Measurements from ENCODE around the gene DNAJC18.
"Not testable (repeated sequence)": the region's sequence is repeated elsewhere in the genome, so short reads cannot be mapped to it uniquely, and the experiment has no call there.

The DNAJC18 gene

DNA sequence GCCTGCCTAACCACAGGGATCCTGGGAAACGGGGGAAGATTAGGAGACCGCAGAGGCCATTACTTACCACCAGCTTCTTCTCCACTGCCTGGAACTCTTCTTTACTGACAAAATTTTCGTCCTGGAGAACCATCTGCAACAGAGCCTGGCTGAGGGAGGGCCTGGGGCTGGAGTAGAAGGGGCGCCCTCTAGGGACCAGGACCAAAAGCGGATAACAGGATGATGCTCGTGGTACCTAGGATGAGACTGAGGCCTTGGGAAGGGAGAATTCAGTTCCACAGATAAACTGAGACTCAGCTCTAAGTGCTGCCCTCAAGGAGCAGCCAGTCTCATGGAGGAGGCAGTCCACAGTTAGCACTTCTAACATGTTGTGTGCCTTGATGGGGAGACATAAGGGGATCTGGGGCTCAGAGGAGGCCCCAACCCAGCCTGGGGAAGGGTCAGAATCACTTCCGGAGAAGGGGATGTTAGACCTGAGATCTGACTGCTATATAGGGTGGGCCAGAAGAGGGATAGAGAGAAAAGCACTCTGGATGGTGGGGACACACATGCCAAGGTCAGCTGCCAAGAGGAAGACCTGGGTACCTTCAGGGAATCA lies 36.7 kb downstream of the DNAJC18 start:
- DNase-seq, result peak; percentile 39

DNA sequence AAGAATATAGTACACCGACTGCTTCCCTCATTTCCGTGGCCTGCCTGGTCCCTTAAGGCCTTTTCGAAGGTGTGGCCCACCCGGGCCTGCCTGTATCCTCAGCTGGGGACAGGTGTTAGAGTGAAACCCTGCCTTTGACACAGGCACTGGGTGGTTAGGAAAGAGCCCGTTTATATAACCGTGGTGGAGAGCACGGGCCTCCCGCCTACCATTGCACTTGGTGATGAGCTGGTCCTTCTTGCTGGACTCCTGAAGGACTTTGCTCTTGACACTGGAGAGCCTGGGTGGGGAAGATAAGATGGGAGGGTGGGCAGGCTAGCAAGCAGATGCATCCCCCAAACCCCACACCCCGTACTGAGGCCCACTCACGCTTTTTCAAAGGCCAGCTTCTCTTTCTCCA lies 37.8 kb downstream of the DNAJC18 start:
- no peak for DNase-seq

DNA sequence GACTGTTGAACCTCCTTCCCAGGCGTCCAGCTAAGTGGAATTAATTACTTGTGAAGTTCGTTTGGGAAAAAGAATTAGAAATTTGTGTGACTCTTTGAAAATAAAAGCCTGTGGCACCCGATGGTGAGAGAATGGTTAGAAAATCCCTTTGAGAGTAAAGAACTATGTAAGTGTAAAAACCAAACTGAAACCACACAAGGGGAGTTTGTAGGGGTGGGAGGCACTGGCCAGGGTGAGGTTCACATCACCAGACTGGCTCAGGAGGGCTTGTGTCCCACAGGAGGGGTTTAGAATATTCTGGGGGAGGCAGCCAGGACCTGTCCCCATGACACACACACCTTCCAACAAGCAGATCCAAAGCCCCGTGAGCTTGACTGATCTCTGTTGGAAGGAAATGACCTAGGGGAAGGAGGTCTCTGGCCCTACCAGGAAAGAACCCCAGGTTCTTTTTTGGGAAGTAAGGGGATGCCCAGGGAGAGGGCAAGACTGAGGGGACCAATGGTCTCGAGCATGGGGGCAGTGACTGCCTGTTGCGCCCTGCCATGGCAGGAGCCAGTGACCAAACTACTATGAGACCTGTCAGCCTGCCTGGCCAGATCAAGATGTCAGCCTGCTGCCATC lies 39.7 kb downstream of the DNAJC18 start:
- DNase-seq, result peak; percentile 36

DNA sequence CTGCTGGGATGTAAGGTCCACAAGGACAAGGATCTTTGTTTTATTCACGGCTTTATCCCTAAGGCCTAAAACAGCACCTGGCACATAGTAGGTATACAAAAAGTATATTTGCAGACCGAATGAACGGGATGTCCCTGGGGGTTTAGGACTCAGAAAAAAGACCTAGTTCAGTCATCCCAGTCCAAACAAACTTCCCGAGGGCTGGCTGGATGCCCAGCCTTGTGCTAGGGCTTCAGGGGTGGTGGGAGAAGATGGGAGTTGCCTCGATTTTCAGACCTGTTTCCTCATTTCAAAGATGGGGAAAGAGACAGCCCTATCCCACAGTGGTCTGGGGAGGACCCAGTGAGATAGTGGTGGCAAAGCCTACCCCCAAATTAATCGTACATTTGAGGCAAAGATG lies 41.4 kb downstream of the DNAJC18 start:
- DNase-seq, result no peak

DNA sequence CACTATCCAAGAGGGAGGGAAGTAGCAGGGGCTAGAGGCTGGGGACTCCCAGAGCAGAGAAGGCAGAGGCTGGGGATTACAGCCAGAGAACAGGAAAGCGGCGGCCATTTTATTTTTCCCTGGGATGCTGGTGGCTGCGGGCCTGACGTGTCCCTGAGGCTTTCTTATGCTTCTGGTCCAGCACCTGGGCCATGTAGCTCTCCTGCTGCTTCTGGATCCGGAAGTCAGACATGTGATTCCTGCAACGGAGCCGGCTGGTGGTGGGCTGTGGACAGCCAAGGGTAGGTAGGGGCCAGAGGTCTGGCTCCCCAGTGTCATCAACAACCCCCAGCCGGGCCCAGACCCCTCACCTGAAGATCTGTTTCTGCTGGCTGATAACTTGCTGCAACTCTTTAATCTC lies 42.6 kb downstream of the DNAJC18 start:
- DNase-seq, result no peak

DNA sequence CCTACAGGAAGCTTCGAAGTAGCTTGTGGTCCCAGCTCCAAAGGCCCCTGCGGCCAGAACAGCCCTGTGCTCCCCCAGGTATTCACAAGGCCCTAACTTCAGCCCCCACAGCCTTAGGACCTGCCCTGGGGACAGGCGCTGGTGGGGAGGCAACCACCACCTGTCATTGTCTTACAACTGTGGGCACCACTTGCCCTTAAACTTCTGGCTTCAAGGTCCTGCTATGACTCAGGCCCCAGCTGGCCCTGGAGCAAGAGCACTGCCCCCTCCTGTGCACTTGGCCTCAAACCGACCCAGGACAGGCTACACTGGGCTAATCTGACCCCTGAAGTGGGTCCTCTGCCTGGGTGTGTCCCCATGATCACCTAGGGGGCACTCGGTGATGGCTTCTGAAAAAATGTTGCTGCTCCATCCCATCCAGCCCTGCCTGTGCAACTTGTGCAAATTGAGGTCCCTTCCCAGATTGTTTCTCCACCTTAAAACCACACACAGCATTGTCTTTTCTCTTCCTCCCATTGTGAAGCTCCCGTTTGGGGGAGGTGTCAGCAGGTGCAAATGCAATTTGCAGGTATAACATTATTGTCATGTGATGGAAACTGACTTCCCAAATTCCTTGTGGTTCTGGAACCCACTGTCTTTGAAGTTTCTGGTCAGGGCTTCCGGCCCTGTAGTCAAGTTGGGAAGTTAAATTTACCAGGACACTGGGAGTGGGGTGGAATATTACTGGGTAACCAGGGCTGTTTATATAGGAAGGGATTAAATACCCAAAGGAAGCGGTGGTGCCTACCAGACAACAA lies 43.3 kb downstream of the DNAJC18 start:
- DNase-seq, result no peak

DNA sequence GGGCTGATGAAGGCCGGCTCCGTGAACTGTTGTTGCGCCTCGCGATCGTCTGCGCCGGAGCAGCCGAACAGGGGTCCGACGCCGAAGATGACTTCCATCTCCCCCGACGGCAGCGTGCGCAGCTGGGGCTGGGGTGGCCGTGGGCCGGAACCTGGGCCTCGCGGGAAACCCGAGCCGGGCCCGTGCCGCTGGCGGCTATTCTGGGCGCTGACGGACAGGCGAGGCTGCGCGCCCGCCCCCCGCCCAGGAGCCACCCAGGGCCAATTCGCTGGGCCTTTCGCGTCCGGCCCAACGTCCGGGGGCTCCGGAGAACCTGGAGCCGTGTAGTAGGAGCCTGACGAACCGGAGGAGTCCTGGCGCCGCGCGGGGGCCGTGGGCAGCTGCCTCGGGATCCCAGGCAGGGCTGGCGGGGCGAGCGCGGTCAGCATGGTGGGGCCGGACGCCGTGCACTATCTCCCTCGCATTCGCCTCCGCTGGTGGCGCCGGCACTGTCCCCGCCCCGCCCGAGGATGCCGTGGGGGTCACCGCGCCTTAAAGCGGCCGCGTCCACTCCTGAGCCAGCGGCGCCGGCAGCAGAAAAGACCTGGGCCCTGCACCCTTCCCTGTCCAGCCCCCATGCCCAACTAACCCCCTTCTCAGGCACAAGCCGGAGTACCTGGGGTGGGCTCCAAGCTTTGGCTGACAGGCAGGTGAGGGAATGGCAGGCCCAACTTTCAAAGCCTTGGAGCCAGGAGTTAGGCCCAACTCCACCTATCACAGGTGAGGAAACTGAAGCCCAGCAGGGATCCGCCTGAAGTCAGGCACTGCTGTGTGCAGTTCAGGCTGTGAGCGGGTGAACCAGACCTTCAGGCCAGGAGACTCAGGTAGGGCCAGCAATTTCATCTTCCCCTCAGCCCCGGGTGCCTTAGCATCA lies 44.4 kb downstream of the DNAJC18 start, which contains the start of gene PROB1:
PROB1 (minus strand) TSS at position 451 of the 913 bp plus-strand sequence; CDS start at position 428, 23 bp downstream.
- no peak for DNase-seq

DNA sequence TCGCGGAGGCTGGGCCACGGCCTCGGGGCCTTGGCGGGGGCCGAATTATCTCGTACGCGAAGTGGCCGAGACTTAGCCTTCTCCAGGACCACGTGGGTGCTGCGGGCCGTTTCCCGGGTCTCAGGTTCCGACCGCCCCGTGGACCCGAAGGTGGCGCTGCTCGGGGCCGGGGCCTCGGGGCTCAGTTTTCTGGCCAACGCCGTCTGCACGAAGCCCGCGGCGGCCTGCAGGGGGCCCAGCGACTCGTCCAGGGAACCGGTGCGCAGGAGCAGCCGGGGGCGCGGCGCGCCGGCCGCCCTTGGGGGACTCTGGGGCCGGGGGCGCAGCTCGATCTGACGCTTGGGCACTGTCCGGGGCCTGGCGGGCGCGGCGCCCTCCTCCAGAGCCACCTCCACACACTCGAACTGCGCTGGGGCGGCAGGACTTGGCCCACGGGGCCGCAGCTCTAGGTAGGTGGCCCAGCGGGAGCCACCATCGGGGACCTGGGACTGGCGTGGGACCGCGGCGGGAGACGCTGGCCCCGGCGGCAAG lies 45.1 kb downstream of the DNAJC18 start:
- peak; percentile 83 for DNase-seq

DNA sequence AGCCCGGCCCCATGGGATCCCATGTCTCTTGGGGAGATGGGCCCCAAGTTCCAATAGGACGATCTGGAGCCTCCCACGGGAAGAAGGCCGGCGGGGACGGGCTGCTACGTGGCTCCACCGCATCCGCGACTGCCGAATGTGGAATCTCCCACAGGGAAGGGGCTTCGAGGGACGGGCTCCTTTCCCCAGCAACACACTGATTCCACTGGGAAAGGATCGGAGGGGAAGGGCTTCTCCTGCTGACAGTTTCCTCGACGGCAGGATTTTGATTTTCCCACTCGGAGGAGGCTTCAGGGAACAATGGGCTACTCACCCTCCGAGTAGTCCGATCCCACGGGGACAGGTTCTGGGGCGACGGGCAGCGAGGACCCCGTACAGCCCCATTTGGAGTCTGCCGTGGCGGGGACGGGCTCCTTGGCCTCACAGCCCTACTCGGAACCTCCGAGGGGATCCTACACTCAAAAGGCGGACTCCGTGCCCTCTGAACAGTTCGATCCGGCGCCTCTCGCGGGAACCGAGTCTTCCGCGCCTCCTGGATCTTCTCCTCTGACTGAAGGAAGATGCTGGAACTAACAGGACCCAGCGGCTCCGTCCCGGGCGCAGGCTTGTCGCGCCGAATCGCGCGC lies 45.7 kb downstream of the DNAJC18 start:
- DNase-seq, result no peak

DNA sequence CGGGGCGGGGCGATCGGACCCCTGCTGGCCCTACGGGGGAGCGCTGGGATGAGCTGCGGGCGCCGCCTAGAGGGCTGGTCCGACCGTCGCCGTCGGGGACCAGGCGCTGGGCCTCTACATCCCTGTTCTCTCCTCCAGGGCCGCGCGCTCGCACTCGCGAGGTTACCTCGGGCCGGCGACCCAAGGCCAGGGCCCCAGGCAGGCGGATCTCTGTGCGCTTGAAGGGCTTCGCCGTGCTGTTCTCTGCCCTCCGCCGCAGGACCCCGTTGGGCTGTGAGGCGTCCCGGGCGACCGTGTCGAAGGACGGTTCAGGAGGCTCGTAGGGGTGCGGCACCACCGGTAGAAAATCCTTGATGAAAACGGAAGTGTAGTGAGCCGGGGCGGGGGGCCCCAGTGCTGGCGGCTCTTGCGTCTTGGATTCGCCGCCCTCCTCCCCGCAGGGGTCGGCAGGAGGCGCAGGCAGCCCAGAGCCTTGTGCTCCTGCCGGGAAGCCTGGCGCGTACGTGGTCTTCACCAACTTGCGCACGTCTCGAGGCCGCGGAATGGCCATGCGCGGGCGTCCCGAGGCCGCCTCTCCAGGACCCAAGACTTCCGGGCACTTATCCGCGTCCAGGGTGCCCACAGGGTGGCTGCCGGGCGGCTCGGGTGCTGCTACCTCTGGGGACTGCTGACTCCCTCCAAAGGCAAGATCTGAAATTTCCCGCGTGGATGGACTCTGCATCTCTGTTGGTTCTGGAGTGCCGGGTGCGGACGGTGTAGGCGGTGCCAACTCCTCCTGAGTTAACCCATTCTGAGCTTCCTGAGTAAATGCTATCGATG lies 46.4 kb downstream of the DNAJC18 start:
- DNase-seq, result peak; percentile 93

DNA sequence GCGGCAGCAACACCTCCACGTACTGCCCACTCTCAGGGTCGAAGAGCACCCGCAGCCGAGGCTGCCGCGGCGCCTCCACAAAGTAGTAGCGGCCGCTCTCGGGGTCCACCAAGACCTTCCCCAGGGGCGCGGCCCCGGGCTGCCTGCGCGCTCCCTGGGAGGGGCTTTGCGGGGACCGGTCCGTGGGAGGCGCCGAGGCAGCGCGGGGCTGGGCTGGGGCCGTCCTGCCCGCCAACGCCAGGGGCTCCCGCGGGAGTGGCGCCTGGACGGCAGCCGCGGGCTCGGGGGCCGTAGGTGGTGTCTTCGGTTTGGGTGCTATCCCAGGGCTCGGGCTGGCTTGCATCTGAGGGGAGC lies 47.0 kb downstream of the DNAJC18 start:
- DNase-seq, result no peak

DNA sequence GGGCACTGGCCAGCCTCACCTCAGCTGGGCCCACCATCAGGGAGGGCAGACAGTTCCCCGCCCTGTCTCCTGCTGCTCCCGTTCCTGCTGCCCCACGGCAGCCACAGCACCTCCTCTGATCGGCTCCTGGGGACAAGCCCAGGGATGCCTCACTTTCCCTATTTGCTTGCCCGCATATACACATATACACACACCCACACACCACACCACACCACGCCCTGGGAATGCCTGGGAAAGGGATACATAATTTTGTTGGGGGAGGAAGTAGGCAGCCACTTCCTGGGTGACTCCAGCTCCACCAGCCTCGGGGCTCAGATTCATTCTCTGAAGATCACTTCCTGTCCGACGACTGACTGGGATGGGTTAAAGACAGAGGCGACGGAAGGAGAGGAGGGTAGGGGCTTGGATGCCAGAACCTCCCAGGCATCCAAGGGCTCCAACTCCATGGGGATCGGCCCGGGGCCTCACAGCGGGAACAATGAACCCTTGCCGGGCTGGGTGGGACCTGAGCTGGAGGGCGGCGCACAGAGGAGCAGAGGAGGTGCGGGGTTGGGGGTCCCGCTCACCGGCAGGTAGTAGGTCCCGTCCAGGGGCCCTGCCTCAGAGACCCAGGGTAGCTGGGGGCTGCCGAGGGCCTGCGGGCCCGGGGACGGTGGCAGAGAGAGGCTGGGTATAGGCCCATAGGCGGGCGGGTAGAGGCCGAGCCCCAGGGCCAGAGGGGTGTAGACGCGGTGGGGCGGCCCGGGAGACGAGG lies 47.6 kb downstream of the DNAJC18 start:
- DNase-seq, result peak; percentile 73

DNA sequence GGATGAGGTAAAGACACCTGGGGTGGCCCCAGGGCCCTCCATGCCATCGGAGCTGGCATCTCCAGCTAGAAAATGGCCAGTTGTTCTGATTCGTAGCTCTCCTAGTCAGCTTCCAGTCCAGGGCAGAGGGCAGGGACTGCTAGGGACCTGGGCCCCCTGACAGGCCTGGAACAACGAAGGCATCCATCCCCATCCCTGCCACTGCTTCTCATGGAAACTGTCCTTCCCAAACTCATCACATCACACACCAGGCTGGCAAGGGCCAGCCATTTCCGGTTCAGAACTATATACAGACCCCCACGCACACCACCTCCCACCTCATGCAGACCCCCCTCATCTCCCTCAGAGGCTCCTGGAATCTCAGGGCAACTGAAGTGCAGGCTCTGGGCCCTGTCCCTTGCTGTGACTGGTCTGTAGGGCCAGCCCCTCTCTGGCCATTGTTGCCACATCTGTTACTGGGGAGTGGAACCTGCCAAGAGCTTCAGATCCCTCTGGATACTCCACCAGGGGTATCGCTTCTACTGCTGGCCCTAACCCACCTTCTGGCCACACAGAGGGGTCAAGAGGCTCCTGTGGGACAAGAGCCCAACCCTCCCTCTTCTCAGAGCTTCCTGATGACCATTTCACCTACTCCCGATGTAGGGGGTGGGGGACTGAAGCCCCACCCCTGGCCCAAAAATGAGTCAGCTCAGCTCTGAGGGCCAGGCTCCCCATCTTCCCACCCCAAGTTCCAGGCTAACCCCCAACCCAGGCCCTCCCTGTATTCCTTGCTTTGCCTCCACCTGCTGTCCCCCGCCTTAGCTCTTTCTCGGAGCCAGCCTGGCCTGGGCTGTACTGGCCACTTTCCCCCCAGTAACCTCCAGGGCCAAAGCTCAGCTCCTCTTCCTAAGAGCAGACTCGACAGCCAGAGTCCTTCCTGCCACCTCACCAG lies 48.4 kb downstream of the DNAJC18 start:
- DNase-seq, result no peak

DNA sequence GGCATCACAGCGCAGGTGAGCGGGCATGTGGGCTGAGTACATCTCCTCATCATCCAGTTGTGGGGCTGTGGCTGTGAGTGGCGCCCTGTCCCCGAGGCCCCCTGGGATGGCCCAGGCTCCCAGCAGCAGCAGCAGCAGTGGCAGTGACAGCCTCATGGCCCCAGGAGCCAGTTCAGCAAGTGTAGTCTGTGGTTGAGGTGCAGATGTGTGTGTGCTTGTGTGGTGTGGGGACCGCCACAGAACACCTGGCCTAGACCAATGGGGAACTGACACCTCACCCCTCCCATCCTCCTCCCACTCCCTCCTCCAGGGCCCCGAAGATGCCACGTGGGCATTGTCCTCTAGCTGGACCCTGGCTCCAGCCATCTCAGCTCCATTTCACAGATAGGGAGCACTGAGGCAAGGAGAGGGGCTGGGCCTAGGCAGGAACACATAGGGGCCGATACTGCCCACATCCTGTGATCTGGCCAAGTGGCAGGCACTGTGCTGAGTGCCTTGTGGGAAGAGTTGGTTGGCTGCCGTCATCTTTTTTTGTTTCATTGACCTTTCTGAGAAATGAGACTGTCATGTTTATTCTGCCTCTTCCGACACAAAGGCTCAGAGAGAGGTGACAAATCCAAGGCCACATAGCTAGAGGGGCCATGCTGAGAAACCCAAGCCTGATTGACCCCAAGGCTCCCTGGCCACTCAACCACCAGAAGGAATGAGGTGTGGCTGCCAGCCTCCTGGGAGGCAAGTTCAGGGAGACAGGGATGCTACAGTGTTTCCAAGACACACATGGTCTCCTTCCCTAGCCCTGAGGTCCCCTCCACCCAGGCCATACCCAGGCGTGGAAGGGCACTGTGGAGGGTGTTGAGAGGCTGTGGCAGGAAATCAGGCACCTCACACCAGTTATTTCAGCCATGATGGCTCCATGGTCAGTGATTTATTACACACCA lies 49.4 kb downstream of the DNAJC18 start, which contains the start of gene MZB1:
MZB1 (minus strand) TSS at position 213 of the 938 bp plus-strand sequence; CDS start at position 156, 57 bp downstream.
- DNase-seq, result peak; percentile 89

DNA sequence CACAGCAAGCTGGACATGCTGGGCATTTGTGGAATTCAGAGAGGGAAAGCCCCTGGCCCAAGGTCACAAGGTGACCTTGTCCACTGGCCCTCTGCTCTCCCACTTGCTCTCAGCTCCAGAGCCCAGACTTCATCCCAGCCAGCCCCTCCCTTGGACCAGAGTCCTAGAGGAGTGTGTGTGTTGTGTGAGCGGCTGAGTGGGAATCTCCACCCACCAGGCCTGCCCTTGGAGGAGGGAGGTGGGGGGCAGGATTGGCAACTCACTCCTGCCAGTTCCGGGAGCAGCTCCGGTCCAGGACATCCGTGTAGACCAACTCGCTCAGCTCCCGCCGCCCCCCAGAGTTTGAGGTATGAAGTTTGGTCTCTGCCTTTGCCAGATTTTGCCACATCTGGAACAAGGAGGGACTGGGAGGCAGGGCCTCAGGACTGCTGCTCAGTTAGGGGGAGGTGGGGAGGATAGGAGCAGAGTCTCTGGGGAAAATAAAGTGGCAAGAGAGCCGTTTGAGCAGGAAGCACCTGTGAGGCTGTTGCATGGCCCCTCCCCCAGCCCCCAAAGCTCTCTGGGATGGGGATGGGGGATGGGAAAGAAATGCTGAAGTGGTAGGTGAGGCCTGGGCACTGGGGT lies 51.0 kb downstream of the DNAJC18 start:
- DNase-seq, result no peak

DNA sequence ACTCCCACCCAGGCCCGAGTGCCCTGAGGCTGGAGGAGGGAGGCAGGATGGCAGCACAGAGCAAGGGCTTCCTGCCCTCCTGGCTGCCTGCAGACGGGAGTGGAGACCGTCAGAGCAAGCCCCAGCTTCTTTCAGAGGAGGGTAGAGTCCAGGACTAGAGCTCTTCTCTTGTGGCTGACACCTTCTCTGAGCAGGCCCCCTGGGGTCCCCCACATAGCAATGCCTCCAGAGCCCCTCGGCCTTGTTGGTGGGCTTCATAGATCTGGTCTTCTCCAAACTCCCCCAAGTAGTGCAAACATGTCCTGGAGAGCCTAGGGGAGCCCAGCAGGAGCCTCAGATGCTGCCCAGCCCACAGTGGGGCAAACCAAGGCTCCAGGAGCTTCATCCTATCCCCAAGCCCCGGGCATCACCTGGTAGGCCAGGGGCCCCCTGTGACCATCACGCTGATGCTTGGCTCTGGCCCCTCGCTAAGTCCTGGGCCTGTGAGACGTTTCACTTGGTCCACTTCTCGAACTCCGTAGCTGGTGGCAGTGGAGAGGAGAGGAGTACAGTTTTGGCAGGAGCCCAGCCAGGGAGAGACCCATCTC lies 51.6 kb downstream of the DNAJC18 start:
- DNase-seq, result no peak

DNA sequence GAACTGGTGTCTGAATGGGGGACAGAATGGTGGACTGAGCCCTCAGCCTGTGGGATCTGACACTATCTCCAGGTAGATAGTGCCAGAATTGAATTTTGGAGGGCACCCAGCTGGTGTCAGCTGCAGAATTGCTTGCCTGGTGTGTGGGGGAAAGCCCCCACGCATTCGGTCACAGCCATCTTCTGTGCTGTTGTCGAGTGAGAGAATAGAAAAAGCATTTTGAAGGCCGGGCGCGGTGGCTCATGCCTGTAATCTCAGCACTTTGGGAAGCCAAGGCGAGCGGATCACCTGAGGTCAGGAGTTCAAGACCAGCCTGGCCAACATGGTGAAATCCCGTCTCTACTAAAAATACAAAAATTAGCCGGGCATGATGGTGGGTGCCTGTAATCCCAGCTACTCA lies 52.4 kb downstream of the DNAJC18 start:
- not testable (repeated sequence) for DNase-seq

Measured in activated CD4-positive, alpha-beta T cell treated with anti-CD3 and anti-CD28 coated beads, Interleukin-2, Interleukin-6, amounts not matched to agents 100 ng/mL and 50 ng/mL, durations not matched to agents 16 hours and 8 hours (primary cell).